Nephron progenitor cell (in vitro differentiated cells): ENCODE measurements around the gene TRIM62.

Experiments used
- DNase-seq: peaks from one replicate; pipeline ENCODE4 v3.0.0; 2021
- H3K27ac Mint-ChIP-seq: 2 replicates; pipeline ENCODE4 v1.8.0; 2021; ENCODE audit warnings: mild to moderate bottlenecking, moderate library complexity, mixed read lengths
- H3K27me3 Mint-ChIP-seq: 2 replicates; pipeline ENCODE4 v1.8.0; 2021; ENCODE audit warnings: mild to moderate bottlenecking, low read depth, mixed read lengths; ENCODE audit not compliant: poor library complexity
- H3K36me3 Mint-ChIP-seq: 2 replicates; pipeline ENCODE4 v1.8.0; 2021; ENCODE audit warnings: low read depth, mixed read lengths
- H3K4me1 Mint-ChIP-seq: 2 replicates; pipeline ENCODE4 v1.8.0; 2021; ENCODE audit warnings: mixed read lengths
- H3K4me3 Mint-ChIP-seq: 2 replicates; pipeline ENCODE4 v1.8.0; 2021; ENCODE audit warnings: mild to moderate bottlenecking, moderate library complexity, mixed read lengths
- H3K9me3 Mint-ChIP-seq: 2 replicates; pipeline ENCODE4 v1.8.0; 2021; ENCODE audit warnings: mild to moderate bottlenecking, moderate library complexity, mixed read lengths
- TF ChIP-seq, protein P1 (sequence below): fragments of 200-600 bp; sonication (generic); IDR thresholded peaks from 2 replicates; pipeline ENCODE4 v1.5.0; 2021; ENCODE audit warnings: antibody characterized with exemption

TRIM62 gene

DNA sequence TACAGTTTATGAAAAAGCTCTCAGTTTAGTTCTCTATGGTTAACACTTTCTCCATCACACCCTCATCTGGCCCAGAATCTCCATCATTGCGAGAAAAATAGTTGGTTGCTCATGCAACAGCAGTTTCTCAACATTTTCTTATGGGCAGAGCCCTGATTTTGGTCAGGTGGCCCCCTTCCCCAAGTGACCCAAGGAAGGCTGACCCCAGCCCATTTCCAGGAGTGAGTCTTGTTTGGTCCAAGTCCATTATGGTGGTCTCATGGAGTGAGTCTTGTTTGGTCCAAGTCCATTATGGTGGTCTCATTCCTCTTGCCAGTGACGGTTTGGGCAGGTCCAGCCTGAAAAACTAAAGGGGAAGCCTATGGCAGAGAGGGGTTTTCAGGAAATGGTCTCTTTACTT lies 1.5 kb upstream of the TRIM62 start:
- TF ChIP-seq, protein P1, sequence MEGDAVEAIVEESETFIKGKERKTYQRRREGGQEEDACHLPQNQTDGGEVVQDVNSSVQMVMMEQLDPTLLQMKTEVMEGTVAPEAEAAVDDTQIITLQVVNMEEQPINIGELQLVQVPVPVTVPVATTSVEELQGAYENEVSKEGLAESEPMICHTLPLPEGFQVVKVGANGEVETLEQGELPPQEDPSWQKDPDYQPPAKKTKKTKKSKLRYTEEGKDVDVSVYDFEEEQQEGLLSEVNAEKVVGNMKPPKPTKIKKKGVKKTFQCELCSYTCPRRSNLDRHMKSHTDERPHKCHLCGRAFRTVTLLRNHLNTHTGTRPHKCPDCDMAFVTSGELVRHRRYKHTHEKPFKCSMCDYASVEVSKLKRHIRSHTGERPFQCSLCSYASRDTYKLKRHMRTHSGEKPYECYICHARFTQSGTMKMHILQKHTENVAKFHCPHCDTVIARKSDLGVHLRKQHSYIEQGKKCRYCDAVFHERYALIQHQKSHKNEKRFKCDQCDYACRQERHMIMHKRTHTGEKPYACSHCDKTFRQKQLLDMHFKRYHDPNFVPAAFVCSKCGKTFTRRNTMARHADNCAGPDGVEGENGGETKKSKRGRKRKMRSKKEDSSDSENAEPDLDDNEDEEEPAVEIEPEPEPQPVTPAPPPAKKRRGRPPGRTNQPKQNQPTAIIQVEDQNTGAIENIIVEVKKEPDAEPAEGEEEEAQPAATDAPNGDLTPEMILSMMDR: no peak
- Mint-ChIP-seq H3K36me3 (peaks cover 4% of the 10 kb centered on the region), H3K4me1 (peaks cover 43% of the 10 kb centered on the region), H3K27me3 (peaks cover 6% of the 10 kb centered on the region), H3K27ac (no peak overlapping the region), H3K9me3 (no peaks in the 10 kb centered on the region), H3K4me3 (no peak overlapping the region)
- DNase-seq: no peak

DNA sequence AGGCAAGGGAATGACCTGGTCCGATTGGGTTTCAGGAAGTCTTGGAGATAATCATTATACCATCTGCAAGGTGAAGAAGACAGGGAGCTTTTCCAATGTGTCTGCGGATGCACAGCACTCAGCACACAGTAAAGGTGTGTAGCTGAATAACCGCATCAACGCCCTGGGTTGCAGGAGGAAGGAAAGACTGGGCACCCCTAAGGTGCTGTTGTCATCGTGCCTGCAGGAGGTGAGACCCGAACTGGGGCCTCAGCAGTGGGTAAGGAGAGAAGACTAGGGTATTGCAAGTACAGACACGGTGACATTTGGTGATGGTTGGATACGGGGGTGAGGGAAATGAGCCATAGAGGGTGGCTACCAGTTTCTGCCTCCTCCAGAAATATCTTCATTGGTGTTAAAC lies 1.1 kb upstream of the TRIM62 start:
- H3K9me3 Mint-ChIP-seq: no peaks in the 10 kb centered on the region
- no peak for DNase-seq
- H3K4me3 Mint-ChIP-seq: peak overlapping the region; percentile 86
- H3K4me1 Mint-ChIP-seq: peaks cover 47% of the 10 kb centered on the region
- TF ChIP-seq, protein P1: no peak
- peaks cover 6% of the 10 kb centered on the region for H3K27me3 Mint-ChIP-seq
- peaks cover 4% of the 10 kb centered on the region for H3K36me3 Mint-ChIP-seq
- peak overlapping the region; percentile 89 for H3K27ac Mint-ChIP-seq

DNA sequence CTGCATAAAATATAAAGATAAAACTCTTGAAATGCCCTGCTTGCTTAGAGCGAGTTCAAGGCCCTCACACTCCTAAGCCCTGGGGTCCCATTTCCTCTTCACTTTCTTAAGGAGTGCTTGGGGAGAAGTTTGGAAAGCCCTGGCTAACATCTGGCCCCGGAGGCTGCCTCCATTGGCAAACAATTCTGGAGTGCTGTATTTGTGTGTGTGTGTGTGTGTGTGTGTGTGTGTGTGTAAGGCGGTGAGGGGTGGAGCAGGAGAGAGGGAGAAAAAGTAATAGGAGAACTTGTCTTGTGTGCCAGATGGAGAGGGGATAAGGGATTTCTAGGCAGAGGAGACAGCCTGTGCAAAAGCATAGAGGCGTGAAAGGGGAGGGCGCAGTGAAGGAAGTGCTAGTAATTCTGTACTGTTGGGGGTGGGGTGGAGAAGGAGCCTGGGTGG lies 578 bp upstream of the TRIM62 start:
- Mint-ChIP-seq H3K27ac (peak overlapping the region; percentile 89), H3K27me3 (peaks cover 6% of the 10 kb centered on the region), H3K4me3 (peak overlapping the region; percentile 86), H3K9me3 (no peaks in the 10 kb centered on the region), H3K4me1 (peaks cover 52% of the 10 kb centered on the region), H3K36me3 (peaks cover 4% of the 10 kb centered on the region)
- TF ChIP-seq, protein P1: no peak
- DNase-seq: peak; percentile 65

DNA sequence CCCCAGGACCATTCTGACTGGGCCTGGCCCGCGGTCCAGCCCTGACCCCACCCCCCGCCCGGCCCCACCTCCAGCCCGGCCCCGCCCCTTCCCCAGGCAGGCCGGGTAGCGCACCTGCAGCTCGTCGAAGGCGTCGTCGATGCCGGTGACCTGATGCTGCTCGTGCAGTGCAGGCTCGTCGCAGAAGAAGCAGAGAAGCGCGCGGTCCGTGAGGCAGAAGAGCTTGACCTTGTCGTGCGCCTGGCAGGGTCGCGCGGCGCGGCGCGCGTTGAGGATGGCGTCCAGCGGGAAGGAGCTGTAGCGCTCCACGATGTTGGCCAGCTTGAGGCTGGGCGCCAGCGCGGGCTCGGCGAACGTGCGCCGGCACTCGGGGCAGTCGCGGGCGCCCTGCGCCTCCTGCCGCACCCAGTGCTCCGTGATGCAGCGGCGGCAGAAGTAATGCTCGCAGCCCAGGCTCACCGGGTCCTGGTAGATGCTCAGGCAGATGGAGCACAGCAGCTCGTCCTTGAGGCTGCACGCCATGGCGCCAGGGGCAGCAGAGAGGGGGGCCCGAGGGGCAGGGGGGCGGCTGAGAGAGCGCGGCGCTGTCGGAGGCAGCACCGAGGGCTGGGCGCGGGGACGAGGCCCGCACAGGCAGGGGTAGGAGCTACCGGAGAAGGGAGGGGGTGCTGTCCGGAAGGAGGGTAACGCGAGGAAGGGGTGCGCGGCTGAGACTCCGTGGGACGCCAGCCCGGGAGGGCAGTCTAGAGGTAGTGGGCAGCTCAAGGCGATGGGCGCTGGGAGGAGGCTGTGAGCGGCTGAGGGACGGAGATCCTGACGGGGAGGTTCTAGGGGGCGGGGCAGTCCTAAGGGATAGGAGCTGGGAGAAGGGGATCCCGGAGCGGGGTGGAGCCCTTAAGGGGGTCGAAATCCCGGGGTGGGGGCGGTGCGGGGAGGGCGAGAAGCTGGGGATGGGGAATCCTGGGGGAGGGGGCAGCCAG lies 642 bp downstream of the TRIM62 start:
- H3K4me3 Mint-ChIP-seq: peak overlapping the region; percentile 86
- H3K27me3 Mint-ChIP-seq: peaks cover 6% of the 10 kb centered on the region
- TF ChIP-seq, protein P1: no peak
- peak overlapping the region; percentile 79 for H3K27ac Mint-ChIP-seq
- peaks cover 4% of the 10 kb centered on the region for H3K36me3 Mint-ChIP-seq
- peaks cover 56% of the 10 kb centered on the region for H3K4me1 Mint-ChIP-seq
- peak; percentile 72 for DNase-seq
- no peaks in the 10 kb centered on the region for H3K9me3 Mint-ChIP-seq

DNA sequence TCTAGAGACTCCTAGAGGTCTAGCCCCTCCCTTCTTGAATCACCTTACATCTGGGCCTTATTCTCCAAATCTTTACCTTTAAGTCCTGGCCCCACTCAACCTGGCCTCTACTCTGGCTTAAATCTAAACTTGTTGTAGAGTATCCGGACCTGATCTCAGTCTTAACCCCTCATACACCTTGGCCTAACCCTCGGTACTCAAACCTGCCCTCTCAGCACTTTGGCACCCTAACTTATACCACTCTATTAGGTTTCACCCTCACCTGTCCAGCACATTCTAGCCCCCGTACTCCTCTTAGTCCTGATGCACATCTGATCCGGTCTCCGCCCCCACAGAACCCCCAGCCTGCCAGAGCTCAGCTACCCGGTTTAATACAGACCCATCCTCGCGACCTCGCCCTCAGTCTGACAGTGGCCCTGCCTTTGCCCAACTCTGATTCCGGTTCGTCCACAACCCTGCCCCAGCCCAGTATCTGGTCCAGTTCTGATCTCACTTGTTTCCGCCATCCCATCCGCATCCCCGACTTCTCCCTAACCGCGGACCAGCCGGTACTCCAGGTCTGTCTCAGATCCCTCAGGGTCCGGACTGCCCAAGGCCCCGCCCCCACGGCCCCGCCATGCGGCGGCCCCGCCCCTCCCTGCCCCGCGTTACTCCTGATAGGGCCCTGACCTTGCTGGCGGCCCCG lies 1.5 kb downstream of the TRIM62 start:
- Mint-ChIP-seq H3K27me3 (peaks cover 4% of the 10 kb centered on the region), H3K4me3 (peak overlapping the region; percentile 86), H3K4me1 (peaks cover 60% of the 10 kb centered on the region), H3K36me3 (peaks cover 4% of the 10 kb centered on the region), H3K9me3 (no peaks in the 10 kb centered on the region), H3K27ac (no peak overlapping the region)
- TF ChIP-seq, protein P1: no peak
- DNase-seq: peak; percentile 92
